ENCODE data around the gene IL1F10. TPM values are rescaled to one million over a fixed set of nuclear protein-coding genes. Genes with fewer than 3 reads are reported as not detected.

IL1F10 gene
- total and polyA plus RNA-seq, 10 of the 15 experiments (the other 5 are each of a cell fraction or from before 2014, with no cell fraction given): not detected

DNA sequence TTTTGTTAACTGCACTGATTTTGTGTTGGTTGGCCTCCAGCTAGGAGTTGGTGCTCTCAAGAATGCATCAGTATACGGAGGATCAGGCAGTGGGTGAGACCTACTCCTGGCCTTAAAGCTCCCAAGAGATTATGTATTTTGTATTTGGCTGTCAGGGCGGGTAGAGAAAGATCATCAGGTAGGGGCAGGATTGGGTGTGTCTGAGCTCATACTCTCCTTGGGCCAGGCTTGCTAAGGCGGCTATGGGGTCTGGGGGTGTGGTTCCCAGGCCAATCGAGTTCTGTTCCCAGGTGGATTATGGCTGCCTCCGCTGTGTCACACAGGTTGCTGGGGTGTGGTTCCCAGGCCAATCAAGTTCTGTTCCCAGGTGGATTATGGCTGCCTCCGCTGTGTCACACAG, 30.8 kb downstream of the IL1F10 start:
- Histone ChIP-seq H3K27me3 (replicated peaks in 1 of 2; ENCODE audit: control insufficient read depth in 2 of 2, insufficient read depth in 2 of 2, low read length in 1 of 2) (no peaks in the 10 kb centered on the region; a peak in 1 of 4 replicates), H3K79me2 (ENCODE audit: control insufficient read depth, insufficient read depth, low read length) (no peaks in the 10 kb centered on the region), H3K27ac (ENCODE audit: control insufficient read depth, insufficient read depth) (no peak overlapping the region), H2AFZ (ENCODE audit: control insufficient read depth, low read depth, low read length) (no peak overlapping the region), H3K9ac (ENCODE audit: control insufficient read depth, insufficient read depth, low read length) (no peak overlapping the region), H3K4me3 (no peak overlapping the region), H3K9me3 (replicated peaks; ENCODE audit: control insufficient read depth, insufficient read depth, low read length) (no peaks in the 10 kb centered on the region; the same call in 1 of the 3 replicates), H3K4me2 (ENCODE audit: control insufficient read depth, insufficient read depth) (no peak overlapping the region), H3K4me1 (ENCODE audit: control insufficient read depth, insufficient read depth, low read length) (no peaks in the 10 kb centered on the region), H4K20me1 (ENCODE audit: control insufficient read depth, insufficient read depth) (no peaks in the 10 kb centered on the region), H3K36me3 (ENCODE audit: control insufficient read depth in 2 of 2, insufficient read depth in 2 of 2, low read length in 1 of 2) (no peaks in the 10 kb centered on the region)
- RAD21 ChIA-PET (ENCODE audit: unreplicated experiment): no interaction called here
- POLR2A ChIA-PET: interaction anchor here (0.5 to 1.2 kb wide), 2 partner anchors 16 to 1266 kb away, joined by 3 to 5 read pairs; no protein-coding TSS in a partner anchor
- DNase-seq (ENCODE audit: low read depth, low spot score) (no peak), FAIRE-seq (no peak), ATAC-seq (no peak)
- intact Hi-C loops (cut with micrococcal nuclease; ENCODE audit: unreplicated experiment): no loop called here
- CTCF ChIA-PET: interaction anchor here (0.7 to 1.6 kb wide), 5 partner anchors 16 to 38 kb away, joined by 3 to 4 read pairs (median 4); no protein-coding TSS in a partner anchor
- no TSS peak for BruUV-seq (replicated peaks)
- SMC1A ChIA-PET (ENCODE audit: uncharacterized antibody, unreplicated experiment): interaction anchor here (1.5 to 1.6 kb wide), 2 partner anchors 10 to 105 kb away, joined by 3 read pairs; no protein-coding TSS in a partner anchor
- 69% methylated on average over 6 of the region's 6 CpGs for WGBS (ENCODE audit: insufficient coverage, insufficient replicate concordance, low lambda C conversion rate, missing lambda C conversion rate)
- in situ Hi-C loops (cut with MboI): no loop called here
- TF ChIP-seq, protein P1, sequence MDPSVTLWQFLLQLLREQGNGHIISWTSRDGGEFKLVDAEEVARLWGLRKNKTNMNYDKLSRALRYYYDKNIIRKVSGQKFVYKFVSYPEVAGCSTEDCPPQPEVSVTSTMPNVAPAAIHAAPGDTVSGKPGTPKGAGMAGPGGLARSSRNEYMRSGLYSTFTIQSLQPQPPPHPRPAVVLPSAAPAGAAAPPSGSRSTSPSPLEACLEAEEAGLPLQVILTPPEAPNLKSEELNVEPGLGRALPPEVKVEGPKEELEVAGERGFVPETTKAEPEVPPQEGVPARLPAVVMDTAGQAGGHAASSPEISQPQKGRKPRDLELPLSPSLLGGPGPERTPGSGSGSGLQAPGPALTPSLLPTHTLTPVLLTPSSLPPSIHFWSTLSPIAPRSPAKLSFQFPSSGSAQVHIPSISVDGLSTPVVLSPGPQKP (IDR thresholded peaks at IDR 0.05; ENCODE audit: low read depth, low read length): no peak
- TF ChIP-seq STAT1 (conservative IDR thresholded peaks at IDR 0.05) (no peak), BHLHE40 (IDR thresholded peaks at IDR 0.05; ENCODE audit: borderline replicate concordance in 1 of 2, low read depth in 2 of 2, low read length in 1 of 2) (no peak), KDM1A (IDR thresholded peaks at IDR 0.05; ENCODE audit: borderline replicate concordance) (no peak), CEBPB (IDR thresholded peaks at IDR 0.05; ENCODE audit: borderline replicate concordance in 1 of 2, low read depth in 2 of 2, low read length in 2 of 2) (no peak), HDGF (IDR thresholded peaks at IDR 0.05) (no peak), RBBP5 (conservative IDR thresholded peaks at IDR 0.05) (no peak), IRF5 (IDR thresholded peaks at IDR 0.05; ENCODE audit: borderline replicate concordance) (no peak), EZH2 (IDR thresholded peaks at IDR 0.05; ENCODE audit: borderline replicate concordance, control insufficient read depth, low read depth, low read length) (no peak), MTA2 (IDR thresholded peaks at IDR 0.05; ENCODE audit: low read depth) (no peak), ASH2L (IDR thresholded peaks at IDR 0.05; ENCODE audit: borderline replicate concordance, low read depth) (no peak), NFYA (IDR thresholded peaks at IDR 0.05; ENCODE audit: borderline replicate concordance, low read depth, low read length) (no peak), NKRF (conservative IDR thresholded peaks at IDR 0.05) (no peak), CBFB (IDR thresholded peaks at IDR 0.05; ENCODE audit: low read depth) (no peak), YBX1 (IDR thresholded peaks at IDR 0.05) (no peak), MYB (IDR thresholded peaks at IDR 0.05; ENCODE audit: borderline replicate concordance, low read depth, low read length) (no peak)
- TF ChIP-seq, protein P2, sequence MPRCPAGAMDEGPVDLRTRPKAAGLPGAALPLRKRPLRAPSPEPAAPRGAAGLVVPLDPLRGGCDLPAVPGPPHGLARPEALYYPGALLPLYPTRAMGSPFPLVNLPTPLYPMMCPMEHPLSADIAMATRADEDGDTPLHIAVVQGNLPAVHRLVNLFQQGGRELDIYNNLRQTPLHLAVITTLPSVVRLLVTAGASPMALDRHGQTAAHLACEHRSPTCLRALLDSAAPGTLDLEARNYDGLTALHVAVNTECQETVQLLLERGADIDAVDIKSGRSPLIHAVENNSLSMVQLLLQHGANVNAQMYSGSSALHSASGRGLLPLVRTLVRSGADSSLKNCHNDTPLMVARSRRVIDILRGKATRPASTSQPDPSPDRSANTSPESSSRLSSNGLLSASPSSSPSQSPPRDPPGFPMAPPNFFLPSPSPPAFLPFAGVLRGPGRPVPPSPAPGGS (IDR thresholded peaks at IDR 0.05; ENCODE audit: borderline replicate concordance, insufficient read depth, low read depth, low read length, poor library complexity, severe bottlenecking): no peak
- TF ChIP-seq, protein P3, sequence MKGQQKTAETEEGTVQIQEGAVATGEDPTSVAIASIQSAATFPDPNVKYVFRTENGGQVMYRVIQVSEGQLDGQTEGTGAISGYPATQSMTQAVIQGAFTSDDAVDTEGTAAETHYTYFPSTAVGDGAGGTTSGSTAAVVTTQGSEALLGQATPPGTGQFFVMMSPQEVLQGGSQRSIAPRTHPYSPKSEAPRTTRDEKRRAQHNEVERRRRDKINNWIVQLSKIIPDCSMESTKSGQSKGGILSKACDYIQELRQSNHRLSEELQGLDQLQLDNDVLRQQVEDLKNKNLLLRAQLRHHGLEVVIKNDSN (IDR thresholded peaks at IDR 0.05; ENCODE audit: borderline replicate concordance, extremely low read length, insufficient read depth, low read depth, low read length): no peak
